NCI-H510A (cell line): ENCODE measurements around the gene GRAMD1B.
"Not testable (repeated sequence)": the region's sequence is repeated elsewhere in the genome, so short reads cannot be mapped to it uniquely, and the experiment has no call there.

Experiments used
- DNase-seq: peaks from one replicate; lab custom pipeline; 2025; lab: John Stamatoyannopoulos, UW

The GRAMD1B gene

DNA sequence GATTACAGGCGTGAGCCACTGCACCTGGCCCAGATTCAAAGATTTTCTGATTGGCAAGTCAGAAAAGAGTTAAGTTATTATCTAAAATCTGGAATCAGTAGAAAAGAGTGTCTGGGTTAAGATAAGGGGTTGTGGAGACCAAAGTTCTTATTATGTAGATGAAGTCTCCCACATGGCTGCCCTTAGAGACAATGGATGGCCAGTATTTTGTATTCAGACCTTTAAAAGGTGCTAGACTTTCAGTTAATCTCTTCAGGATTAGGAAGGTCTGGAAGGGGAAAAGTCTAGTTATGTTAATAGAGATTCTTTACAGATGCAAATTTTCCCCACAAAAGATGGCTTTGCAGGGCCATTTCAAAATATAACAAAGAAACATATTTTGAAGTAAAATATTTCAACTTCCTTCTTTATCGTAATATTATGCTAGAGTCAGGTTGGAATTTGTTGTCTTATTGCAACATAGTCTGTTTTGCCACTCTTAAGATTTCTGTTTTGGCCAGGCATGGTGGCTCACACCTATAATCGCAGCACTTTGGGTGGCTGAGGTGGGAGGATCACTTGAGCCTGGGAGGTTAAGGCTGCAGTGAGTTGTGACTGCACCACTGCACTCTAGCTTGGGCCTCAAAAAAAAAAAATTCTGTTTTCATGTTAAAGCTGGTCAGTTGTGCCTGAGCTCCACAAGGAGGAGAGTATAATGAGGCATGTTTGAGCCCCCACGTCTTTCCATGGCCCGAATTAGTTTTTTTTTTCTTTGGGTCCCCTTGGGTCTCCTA, 14.0 kb downstream of the GRAMD1B start:
- DNase-seq: no peak

DNA sequence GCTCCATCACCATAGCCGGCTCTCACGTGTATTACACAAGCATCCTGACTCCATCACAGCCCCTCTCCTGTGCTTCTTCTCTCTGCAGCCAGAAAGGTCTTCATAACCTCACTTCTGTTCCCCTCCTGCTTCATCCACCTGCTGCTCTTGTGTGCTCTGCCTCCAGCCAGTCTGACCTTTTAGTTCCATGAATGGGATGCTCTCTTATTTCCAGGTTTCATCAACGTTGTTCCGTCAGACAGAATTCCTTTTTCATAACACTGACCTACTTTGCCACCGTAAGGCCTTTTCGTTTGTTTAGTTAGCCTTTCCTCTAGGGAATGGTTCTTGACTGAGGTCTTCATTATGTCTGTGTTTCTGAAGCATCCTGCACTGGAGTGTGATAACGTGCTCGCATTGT, 18.8 kb downstream of the GRAMD1B start:
- no peak for DNase-seq

DNA sequence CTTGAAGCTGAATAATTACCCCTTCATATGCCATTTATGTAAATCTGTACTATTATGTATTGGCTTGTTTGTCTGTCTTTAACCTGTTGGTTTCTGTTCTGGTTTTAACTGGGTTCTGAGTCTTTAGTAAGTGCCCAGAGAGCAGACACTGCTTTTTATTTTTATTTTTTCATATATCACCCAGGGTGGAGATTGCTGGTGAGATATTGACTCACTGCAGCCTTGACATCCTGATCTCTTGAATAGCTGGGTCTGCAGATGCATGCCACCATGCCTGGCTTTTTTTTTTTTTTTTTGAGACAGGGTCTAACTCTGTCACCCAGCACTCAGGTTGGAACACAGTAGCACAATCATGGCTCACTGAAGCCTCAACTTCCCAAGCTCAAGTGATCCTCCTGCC, 19.4 kb downstream of the GRAMD1B start:
- DNase-seq: no peak

DNA sequence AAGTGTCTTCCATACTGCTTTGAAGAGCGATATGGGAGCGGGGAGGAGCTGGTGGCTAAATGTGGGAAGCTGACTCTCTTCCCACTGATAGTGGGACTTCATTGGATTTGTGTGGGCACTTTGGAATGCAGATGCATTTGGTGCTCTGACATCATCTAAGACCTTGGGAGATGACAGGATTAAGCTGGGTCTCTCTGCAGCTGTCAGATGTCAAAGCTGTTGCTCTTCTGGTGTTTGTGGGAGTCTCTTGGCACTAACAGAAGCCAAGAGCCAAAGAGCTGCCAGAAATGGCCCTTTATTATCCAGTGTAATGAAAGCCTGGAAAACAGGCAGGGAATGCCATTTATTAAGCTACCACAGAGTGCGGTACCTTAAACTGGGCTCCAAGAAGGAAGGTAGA, 20.6 kb downstream of the GRAMD1B start:
- no peak for DNase-seq

DNA sequence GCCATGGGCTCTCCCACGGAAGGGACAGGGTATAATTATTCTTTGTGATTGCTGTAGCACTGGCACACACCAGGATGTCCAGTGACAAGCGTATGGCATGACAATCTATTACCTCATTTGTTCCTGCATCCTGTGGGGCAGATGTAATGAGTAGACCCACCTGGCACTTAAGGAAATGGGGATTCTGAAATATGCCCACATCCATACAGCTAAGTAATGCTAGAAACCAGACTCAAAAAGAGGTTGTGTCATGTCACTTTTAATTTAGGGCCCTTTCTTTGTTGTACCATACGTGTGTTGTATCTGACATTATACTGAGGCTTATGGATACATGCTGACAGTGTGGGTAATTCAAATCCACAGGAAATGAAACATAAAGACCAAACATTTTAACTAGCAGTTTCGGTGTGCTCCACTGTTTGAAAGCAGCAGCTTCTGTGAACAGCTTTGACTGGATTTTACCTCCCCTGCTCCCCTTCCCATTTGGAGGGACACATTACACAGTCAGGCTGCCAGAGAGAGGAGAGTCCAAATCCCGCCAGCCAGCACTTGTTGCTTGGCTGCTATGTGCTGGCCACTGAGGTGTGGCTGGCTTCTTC, 21.2 kb downstream of the GRAMD1B start:
- no peak for DNase-seq

DNA sequence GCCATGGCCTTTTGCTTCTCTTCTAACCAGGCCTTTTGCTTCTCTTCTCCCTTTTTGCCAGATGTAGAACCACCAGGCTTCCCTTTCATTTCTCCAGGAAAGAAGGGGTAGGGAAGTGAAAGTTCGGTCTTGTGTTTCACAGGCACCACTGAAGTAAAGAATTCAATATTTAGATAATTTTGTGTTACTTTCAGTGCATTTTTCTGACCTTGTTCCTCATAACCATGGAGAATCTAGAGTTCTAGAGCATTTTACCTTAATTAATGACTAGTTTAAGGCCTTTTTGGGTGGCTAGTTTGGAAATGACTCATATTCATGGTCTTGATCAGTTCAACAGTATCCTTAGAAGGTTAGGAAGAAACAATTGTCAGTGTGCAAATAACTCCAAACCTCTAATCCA, 22.7 kb downstream of the GRAMD1B start:
- DNase-seq: no peak

DNA sequence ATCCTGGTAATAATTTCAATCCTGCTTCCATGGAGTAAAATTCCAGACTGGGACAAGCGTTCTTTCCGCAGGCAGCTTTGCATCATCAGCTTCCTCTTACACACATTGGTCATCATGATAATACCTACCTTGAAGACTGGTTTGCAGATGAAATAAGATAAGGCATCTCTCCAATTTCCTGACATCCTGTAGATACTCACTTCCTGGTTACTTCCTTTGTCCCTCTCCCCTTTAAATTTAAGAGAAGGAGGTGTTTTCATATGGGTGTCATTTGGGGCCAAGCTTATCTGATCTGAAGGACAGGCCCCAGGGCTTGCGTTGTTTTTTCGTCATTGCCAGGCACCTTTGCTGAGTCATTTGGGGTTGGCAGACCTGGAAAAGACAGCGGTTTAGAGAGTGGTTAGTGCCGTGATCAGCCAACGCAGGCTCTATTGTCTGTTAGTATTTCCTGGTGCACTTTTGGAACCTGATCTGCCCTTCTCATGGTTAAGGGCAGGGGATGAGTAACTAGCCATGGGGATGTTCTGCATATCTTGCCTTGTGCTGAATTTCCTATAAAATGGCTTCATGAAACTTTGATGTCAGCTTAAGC, 24.1 kb downstream of the GRAMD1B start:
- DNase-seq: no peak

DNA sequence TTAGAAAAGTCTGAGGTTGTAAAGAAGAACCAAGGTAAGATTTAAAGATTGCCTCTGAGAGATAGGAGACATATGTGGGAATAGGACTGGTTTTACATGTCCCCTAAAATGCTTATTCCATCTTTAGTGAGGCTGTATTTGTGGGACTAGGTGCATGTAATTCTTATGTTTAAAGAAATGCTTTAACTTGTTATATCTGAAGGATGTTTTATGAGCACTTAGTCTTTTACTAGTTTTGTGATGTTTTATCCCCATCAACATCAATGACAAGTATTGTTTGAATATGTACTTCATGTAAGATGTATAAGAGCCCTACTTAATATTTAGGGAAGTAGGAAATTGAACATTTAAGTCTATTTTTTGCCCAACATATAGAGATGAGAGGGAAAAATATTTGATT, 24.7 kb downstream of the GRAMD1B start:
- DNase-seq: no peak

DNA sequence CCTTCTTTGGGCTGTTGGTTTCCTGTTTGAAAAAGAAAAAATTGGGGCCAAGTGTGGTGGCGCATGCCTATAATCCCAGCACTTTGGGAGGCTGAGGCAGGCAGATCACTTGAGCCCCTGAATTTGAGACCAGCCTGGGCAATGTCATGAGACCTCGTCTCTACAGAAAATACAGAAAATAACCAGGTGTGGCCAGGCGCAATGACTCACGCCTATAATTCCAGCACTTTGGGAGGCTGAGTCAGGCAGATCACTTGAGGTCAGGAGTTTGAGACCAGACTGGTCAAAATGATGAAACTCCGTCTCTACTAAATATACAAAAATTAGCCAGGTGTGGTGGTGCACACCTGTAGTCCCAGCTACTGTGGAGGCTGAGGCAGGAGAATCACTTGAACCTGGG, 26.4 kb downstream of the GRAMD1B start:
- DNase-seq: not testable (repeated sequence)

DNA sequence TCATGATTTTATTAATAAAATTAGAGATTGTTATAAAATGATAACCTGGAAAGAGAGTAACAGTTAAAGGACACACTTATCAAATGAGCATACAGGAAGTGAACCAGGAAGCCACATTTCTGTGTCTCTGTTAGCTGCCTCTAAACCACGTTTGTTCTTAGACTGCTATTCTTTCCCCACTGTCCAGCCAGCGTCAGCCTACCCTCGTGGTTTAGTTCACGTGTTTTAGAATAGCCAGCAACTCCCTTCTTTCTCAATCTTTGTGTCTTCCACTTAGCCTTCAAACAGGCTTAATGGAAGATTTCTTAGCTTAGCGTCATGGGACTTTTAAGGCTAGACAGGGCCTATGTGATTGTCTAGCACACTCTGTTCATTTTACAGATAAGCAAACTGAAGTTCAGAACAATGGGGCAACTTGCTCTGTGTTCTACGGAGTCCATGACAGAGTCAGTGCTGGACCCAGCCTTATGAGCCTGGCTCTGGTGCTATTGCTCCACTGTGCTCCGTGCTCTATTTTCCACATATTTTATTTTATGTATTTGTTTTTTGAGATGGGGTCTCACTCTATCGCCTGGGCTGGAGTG, 27.2 kb downstream of the GRAMD1B start:
- no peak for DNase-seq

DNA sequence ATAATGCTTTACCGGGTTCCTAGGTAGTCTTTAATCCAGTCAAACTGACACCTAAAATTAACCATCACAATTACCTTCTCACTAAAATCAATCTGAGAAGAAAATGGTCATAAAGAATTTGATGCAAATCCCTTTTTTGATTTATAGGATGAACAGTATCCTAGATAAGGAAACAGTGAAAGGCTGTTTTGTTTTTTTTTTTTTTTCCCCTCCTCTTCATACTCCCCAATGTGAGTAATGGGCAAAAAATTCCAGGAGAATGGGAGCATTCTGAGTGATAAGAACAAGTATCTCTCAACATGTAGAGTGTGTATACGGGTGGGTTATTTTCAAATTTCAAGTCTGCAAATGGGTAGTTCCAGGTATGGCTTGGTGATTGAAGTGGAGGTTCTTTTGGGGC, 28.4 kb downstream of the GRAMD1B start:
- no peak for DNase-seq

DNA sequence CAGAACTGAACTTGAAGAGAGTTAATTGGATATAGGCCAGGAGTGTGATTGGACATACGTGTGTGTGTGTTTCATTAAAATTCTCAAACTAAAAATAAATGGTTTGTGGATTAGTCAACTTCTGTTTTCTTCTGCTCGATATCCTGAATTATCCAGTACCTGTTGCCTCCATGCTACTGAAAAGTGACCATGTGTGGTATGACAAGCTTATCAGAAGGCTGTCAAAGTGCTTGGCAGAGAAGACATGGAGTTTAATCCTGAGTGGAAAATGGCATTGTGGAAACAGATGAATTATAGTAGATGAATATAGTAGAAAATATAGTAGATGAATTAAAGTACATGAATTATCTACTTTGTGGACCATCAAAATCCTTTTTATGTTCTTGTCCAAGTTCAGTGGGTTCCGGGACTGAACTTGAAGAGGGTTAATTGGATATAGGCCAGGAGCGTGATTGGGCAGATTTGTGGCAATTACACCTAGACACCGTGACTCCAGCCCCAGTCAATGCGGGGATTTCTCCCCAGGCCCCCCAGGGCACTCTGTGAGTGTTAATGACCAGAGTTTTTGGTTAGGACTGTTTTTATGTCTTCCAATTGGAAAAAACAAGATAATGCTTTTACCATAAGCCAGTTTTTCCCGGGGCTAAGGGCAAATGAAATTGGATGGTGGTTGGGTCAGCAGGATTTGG, 30.1 kb downstream of the GRAMD1B start:
- no peak for DNase-seq

DNA sequence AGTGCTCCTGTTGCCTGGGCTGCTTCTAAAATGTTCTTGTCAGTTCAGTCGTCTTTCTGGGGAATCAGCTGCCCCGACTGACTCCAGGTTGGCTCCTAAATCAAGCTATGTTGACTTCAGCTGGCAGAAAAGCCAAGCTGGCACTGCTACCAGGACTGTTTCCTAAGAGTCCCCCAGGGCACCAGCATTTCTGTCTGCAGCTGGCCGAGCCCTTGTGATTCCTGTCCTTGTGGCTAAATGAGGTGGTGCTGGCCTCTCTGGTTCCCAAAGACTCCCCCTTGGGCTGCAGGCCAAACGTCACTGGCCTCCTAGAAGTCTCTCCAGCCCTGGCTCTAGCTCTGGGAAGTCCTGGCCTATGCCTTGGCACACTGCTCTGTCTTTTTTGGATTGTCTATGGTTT, 31.1 kb downstream of the GRAMD1B start:
- no peak for DNase-seq

DNA sequence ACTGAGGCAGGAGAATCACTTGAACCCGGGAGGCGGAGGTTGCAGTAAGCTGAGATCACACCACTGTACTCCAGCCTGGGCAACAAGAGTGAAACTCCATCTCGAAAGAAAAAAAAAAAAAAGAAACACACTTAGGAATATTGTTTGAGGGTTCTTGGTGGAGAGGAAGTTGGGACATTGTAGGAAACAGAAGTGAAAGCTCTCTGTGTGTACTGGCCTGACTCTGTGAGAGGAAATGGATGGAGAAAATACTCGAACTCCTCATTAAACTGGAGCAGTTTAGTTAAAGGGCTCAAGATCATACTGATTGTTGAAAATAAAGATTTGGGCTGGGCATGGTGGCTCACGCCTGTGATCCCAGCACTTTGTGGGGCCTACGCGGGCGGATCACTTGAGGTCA, 35.6 kb downstream of the GRAMD1B start:
- DNase-seq: not testable (repeated sequence)

DNA sequence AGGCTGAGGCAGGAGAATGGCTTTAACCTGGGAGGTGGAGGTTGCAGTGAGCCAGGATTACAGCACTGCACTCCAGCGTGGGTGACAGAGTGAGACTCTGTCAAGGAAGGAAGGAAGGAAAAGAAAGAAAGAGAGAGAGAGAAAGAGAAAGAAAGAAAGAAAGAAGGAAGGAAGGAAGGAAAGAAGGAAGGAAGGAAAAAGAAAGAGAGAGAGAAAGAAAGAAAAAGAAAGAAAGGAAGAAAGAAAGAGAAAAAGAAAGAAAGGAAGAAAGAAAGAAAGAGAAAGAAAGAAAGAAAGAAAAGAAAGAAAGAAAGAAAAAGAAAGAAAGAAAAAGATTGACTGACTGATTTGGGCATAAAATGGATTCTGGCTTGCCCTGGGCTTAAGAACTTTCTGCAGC, 36.1 kb downstream of the GRAMD1B start:
- not testable (repeated sequence) for DNase-seq

DNA sequence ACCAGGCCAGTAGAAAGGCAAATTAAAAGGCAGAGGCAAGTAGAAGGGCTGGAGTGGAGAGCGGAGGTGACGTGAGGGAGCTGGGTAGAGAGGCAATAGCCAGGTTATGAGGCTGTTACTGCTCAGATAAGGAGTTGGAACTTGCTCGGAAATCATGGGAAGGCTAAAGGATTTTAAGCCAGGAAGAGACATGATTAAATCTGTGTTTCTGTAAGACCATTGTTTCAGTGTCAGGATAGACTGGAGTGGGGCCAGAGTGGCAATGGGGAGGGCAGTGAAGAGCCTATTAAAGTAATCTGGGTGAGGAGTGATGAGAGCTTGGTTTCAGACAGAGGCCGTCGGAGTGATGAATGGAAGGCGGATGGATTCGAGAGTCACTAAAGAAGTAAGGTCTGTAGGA, 39.0 kb downstream of the GRAMD1B start:
- no peak for DNase-seq

DNA sequence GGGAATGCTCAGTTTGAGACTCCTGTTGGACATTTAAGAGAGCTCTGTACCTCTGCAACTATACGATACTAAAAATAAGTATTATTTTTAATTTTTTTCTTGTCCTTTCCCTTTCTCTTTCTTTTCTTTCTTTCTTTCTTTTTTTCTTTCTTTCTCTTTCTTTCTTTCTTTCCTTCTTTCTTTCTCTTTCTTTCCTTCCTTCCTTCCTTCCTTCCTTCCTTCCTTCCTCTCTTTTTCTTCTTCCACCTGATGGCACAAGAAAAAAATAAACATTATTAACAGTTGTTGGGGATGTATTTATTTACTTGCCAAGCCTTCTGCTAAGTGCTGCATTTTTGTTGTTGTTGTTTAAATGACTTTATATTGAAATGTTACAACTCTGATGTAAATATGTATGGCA, 39.5 kb downstream of the GRAMD1B start:
- no peak for DNase-seq

DNA sequence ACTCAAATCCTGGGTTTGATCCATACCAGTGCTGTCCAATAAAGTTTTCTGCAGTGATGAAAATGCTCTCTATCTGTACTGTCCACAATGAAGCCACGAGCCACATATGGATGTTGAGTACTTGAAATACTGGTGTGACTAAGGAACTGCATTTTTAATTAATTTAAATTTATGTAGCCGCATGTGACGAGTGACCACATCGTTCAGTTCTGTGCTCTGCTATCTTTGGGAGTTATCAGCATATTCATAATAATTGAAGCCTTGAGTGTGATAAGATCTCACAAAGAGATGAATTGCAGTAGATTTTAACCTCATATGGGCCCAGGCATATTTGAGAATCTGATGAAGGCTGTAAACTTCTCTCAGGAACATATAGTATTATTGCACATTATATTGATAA, 40.8 kb downstream of the GRAMD1B start:
- no peak for DNase-seq

DNA sequence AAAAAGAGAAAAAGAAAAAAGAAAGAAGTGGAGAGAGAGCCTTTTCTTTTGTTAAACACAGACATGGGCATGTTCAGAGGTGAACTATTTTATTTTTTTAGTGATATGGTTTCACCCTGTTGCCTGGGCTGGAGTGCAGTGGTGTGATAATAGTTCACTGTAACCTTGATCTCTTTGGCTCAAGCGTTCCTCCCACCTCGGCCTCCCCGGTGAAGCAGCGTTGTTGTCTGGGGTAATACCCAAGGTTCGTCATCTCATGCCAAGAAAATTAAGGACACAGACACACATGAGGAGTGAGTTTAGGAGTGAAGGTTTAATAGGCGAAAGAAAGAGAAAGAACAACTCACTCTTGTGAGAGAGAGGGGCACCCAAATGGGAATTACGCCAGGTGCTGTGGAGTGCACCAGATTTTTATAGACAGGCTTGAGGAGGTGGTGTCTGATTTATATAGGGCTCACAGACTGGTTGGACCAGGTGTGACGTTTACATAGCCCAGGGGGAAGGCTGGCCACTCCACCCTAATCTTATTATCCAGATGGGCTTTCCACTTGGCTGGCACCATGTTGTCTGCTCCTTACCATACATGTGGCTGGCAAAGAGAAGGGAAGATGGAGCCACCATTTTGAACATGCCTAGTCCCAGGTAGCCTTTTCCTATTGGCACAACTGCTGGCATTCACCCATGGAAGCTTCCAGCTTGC, 42.3 kb downstream of the GRAMD1B start:
- no peak for DNase-seq

DNA sequence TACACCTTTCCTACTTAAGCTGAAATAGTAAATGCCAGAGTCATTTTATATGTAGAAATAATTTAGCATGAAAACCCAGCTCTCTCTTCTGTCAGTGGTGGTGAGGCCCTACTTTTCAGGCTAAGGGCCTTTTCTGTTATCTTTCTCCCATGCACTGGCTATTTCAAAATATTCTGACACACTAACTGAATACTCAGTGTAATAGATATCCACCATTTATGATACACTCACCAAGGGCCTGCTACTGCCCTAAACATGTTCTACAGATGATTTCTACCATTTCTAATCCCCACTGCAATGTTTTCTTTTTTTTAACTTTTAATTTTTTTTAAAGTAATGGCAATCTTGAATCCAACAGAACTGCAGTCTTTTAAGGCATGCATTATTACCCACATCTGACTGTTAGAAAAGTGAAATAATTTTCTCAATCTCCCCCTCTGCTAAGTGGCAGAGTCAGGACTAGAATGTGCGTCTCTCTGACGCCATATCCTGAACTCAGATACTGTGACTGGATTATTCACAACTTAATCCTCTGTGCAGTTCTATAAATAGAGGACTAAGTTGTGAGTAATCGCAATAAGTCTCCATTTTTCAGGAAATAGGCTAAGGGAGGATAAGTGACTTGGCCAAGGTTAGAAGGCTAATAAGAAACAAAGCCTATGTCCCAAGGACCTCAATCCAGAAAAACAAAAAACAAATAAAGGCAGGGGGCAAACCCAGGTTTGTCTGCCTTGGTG, 44.0 kb downstream of the GRAMD1B start:
- no peak for DNase-seq

DNA sequence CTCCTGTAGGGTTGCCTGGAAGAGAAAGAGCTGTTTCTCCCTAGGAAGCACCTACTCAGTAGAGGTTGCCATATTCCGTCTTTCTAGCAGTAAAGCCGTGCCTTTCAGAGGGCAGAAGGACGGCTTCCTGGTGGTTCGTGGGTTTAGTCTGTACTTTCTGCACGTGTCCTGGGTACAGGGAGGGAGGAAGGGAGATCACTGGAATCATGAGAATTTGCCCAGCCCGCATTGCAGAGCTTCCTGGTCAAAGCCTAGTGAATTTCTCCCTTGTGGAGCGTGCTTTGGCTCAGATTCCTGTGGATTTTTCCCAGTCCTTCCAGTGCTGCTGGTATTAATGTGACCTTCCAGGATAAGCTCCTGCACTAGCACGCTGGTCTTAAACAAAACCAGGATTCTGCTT, 44.9 kb downstream of the GRAMD1B start:
- DNase-seq: no peak
